SW480 (cell line): Measurements from ENCODE around the gene TMEM86B.

Experiments used
- DNase-seq: peaks from one replicate; pipeline ENCODE4 v3.0.0-alpha.2; 2016; ENCODE audit warnings: low spot score

Gene TMEM86B, protein sequence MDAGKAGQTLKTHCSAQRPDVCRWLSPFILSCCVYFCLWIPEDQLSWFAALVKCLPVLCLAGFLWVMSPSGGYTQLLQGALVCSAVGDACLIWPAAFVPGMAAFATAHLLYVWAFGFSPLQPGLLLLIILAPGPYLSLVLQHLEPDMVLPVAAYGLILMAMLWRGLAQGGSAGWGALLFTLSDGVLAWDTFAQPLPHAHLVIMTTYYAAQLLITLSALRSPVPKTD

DNA sequence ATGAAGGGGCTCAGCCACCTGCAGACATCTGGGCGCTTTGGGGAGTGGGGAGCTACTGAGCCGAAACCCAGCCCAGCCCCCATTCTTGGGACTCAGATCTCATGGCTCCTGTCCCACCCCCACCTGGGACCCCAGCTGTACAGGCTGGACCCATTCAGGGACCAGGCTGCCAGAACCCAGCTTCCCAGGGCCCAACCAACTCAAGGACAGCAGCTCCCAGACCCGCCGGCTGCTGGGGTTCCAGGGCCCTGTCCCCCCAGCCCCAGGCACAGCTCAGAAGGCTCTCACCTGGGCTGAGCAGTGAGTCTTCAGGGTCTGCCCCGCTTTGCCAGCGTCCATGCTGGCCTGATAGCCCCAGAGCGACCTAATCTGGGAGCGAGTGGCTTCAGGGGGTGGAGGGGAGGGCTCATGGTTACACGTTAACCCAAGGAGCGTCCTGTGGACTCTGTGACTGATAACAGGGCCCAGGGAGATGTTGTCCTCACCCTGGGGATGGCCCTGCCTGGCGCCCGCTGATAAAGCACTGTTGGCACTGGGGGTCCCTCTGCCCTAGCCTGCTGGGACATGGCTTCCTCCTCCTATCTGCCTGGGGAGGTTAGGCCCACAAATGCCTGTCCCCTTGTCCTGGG lies at the start of gene TMEM86B:
TSS of gene TMEM86B (minus strand) at position 361 of the 629 bp plus-strand sequence. CDS start at position 339, 22 bp downstream.
- no peak for DNase-seq

DNA sequence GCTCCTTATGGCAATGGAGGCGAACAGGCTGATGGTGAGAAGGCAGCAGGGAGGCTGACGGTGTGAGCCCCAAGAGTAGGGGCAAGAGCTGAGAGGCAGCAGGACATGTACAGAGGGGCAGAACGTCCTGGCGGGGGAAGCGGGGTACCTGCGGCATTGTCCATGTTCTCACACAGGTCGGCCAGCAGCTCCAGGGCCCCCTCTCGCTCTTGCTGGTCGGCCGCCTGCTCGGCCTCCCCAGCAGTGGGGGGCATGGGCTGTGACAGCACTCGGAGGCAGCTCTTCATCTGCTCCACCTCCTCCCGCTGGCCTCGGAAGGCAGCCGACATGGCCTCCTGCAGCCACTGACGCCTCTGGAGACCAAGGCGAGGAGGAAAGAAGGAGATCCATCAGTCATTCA lies 48.9 kb upstream of the TMEM86B start:
- no peak for DNase-seq

DNA sequence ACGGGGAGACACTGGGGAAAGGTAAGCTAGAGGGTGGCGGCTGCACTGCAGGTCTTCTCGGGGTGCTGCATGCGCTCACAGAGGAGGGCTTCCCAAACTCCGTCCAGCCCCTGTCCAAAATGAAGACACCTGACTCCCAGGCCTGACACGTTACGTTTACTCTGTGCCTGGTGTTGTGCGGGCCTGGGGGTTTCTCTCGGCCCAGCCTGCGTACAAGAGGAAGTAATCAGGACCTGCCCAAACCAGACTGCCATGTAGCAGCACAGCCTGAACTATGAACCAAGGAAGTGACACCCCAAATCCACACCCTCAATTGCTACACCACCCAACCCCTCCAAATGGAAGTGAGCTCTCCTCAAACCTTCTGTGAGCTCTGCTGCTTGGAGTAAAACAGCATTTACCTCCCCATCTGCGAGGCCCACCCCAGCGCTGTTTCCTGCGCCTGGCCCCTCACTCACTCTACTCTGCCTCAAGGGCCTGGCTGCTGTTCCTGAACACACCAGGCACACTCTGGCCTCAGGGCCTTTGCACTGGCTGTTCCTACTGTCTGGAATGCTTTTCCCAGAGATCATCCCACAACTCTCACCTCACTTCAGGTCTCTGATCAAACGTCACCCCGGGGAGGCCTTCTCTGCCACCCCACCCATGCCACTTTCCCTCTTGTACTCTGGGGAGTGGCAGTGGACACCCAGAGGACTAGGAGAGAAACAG lies 48.3 kb upstream of the TMEM86B start:
- DNase-seq, result no peak

DNA sequence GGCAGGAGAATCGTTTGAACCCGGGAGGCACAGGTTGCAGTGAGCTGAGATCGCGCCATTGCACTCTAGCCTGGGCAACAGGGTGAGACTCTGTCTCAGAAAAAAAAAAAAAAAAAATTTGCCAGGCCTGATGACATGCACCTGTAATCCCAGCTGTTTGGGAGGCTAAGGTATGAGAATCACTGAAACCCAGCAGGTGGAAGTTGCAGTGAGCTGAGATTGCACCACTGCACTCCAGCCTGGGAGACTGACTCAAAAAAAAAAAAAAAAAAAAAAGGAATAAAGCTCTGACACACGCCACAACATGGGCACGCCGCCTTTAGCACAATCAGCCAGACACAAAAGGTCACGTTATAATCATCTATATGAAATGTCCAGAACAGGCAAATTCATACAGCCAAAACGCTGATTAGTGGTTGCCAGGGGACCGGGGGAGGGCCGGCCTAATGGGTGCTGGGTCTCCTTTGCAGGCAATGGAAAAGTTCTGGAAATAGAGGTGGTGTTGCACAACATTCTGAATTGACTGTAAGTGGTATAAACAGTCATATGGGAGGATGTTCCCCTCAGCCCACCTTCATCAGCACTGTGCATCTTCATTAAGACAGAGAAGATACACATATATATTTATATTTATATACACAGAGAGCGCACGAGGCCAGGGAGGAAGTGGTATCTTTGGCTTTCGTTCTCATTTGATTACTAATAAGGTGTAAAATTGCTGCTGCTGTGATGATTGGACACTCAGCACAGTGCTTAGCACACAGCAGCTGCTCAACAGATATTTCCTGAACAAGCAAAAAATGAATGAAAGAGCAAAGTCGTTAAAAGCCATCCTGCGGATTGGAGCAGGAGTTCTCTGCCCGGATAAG lies 47.5 kb upstream of the TMEM86B start:
- DNase-seq, result no peak

DNA sequence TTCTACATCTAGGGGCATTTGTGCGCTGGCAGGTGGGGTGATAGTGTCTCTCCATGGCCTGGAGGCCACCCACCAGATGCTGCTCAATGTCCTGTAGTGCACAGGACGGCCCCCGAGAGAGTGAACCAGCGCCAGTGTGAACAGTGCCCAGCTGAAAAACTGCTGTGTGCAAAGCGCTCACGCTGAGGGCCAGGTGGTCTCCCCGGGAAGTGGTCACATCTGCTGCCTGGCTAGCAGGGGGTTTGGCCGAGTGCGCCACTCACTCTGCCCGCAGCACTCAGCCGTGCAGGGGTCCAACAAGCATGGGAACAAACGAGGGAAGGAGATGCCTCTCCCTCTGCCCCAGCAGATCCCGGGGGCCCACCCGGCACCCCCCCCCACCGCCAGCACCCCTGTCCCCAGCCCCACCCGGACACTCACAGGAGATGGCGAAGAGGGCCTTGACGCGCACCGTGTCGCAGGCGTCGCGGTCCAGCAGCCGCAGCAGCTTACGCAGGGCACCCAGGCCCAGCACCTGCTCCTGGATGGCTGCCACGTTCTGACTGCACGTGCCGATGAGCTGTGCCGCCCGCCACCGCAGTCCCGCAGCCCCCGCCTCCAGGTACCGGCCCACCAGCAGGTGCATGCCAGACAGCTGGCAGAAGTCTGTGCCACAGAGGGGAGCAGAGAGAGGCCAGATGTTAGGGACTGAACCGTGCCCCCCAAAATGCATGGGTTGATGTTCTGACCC lies 45.6 kb upstream of the TMEM86B start:
- no peak for DNase-seq

DNA sequence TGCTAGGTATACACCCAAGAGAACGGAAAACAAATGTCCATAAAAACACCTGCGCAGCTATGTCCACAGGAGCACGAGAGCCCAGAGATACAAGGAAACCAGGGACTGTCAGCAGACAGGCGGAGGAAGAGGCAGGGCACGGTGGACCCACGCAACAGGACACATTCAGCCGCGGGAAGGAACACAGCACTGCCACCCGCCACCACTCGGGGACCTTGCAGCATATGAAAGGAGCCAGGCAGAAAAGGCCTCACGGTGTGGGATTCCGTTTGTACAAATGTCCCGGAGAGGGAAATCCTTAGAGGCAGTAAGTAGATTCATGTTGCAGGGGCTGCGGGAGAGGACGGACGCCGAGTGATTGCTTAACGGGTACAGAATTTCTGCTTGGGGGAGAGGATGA lies 43.6 kb upstream of the TMEM86B start:
- no peak for DNase-seq

DNA sequence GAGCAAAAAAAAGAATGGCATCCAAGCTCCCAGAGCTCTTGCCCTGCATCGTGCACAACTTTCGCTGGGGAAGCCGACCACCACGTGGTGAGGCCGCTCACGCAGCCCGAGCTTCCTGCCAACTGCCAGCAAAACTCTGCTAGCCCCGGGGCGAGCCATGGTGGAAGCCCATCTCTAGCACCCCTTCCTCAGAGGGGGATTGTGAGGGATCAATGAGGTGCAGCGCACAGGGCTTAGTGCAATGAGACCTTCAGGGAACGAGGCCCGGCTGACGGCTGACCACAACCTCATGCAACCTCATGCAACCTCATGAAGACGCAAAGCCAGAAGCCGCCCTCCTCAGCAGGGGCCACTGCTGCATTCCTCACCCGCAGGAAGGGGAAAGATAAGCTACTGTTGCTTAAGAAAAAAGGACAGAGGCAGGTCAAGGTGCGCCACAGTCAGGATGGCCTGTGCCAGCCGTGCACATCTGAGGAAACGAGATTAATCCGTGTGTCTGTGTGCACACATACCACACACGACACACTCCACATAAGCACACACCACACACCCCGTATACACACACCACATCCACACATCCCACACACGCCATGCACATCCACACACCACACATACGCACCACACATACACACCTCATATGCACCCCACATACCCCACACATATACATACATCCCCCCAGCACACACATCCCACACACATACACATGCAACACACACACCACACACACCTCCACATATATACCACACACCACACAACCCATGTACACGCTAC lies 41.8 kb upstream of the TMEM86B start:
- DNase-seq, result no peak

DNA sequence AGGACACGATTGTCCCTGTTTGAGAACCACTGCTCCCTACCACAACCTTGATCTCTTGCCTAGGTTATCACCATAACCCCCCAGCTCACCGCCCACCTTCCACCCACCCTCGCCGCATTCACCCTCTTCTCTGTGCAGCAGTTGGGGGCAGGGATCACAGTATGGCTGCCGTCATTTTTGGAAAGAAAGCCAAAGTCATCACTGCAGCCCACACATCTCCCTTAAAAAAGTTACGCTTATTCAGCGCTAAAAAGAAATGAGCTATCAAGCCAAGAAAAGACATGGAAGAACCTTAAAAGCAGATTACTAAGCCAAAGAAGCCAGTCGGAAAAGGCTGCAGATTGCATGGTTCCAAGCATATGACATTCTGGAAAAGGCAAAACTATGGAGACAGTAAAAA lies 40.7 kb upstream of the TMEM86B start:
- no peak for DNase-seq

DNA sequence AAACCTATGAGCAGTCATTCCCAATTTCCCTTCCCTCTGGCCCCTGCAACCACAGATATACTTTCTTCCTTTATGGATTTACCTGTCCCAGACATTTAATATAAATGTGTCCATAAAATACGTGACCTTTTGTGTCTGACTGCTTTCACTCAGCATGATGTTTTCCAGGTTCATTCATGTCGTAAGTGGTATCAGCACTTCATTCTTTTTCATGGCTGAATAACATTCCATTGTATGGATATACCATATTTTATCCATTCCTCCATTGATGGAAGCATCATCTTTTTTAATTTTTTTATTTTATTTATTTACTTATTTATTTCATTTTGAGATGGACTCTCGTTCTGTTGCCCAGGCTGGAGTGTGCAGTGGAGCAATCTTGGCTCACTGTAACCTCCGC lies 38.3 kb upstream of the TMEM86B start:
- no peak for DNase-seq

DNA sequence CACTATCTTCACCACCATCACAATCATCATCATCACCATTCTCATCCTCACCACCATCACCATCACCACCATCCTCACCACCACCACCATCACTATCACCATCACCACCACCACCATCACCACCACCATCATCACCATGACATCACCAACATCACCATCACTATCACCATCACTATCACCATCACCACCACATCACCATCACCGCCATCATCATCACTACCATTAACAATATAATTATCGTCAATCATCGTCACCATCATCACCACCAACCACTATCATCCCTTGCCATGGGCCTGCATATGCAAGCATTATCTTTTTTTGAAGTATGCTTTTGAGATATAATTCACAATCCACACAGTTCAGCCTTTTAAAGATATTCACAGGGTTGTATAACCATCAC lies 37.8 kb upstream of the TMEM86B start:
- no peak for DNase-seq

DNA sequence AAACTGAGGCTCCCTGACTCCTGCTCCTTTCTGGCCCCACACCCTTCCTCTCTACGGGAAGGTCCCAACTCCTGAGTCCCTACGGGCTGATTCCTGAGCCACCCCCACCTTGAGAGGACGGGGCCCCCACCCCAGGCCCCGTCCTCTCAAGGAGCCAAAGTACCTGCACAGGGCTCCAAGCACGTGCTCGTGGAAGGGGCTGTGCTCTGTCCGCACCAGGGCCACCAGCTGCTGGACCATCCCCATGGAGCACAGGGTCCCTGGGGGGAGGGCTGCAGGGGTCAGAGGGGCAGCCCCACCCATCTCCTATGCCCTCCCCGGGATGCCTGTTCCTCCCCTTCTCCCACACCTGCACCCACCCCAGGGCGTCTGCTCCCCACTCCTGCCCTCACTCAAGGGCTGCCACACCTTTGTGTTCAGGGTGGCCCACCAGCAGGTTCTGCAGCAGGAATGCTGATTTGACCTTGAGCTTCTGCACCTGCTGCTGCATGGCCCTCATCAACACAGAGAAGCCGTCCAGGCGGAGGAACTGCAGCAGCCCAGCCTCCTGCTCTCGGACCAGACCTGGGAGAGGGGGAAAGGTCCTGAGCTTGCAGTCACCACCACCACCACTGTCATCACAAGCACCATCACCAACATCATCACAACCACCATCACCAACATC lies 37.3 kb upstream of the TMEM86B start:
- DNase-seq, result no peak

DNA sequence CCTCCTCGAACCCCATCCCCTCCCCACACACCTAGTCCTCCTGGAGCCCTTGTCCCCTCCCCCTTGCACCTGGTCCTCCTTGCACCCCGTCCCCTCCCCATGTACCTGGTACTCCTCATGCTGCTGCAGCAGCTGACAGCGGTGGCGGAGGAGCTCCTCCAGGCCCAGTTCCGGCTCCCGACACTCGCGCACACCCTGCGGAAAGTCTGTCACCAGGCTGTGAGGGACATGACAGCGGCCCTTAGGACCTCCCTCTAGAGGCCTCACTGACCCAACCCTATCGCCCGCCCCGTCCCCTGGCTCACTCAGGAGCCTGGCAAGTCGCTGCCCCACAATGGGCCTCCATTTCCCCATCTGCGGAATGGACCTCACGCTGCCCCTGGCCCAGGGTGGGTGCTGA lies 36.6 kb upstream of the TMEM86B start:
- DNase-seq, result no peak

DNA sequence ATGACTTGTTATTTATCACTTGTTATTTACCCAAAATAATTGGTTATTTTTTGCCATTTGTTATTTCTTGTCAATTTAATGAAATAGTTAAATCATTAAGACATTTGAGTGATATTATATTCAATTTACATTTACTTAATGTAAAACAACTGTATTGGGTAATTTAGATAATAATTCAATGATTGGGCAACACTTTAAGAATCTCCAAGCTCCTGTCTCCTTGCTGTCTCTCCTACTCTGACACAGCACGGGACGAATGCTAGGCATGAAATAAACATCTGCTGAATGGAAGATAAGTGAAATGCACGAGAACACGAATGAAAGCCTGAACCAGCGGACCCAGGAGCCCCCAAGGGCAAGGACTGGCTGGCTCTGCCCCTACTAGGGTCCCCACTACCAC lies 36.0 kb upstream of the TMEM86B start:
- DNase-seq, result no peak

DNA sequence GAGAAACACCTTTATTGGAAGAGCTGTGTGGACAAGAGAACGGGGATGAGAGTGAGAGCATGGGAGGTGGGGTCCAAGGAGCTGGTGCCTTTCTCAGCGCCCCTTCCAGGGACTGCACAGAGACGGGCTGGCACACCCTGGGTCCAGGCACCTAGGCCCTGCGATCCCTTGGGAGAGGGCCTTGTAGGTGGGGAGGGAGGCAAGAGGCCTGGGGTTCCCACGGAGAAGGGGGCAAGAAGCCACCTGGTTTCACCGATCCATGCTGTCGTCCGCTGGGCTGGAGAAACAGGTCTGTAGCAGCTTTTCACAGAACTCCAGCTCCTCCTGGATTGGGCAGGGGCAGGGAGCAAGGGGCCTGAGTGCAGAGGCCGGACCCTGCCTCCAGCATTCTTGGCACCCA lies 33.8 kb upstream of the TMEM86B start:
- DNase-seq, result no peak

DNA sequence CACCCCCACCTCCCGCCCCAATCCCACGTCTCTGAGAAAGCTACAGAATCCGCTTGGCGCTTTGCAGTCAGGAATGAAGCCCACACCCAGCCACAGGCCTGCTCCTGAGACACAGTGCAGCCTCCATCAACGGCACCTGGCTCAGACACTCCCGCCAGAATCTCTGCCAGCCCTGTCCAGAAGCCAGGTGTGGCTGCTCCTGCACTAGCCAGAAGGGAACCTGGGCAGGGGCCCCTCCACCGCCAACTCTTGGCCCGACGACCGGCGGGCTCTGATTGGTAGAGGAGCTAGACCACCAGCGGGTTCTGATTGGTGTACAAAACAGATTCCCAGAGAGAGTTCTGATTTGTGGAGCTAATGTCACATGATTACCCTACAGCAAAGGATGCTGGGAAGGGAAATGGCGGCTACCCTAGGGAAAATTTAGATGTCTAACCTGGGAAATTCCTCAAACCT lies 33.1 kb upstream of the TMEM86B start:
- no peak for DNase-seq

DNA sequence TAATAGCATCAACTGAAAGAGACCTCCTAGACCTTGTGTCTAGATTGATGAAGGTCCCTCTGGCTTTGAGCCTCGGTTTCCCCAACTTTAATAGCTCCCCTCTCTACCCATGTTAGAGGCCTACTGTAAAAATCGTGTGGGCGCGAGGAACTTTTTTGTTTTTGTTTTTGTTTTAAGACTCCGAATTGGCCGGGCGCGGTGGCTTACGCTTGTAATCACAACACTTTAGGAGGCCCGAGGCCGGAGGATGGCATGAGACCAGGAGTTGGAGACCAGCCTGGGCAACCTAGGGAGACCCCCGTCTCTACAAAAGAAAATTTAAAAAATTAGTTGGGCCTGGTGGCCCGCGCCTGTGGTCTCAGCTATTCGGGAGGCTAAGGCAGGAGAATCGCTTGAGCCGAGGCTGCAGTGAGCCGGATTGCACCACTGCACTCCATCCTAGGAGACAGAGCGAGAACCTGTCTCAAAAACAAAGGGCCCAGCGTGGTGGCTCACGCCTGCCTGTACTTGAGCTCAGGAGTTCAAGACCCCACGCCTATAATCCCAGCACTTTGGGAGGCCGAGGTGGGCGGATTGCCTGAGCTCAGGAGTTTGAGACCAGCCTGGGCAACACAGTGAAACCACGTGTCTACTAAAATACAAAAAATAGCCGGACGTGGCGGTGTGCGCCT lies 31.1 kb upstream of the TMEM86B start:
- DNase-seq, result no peak

DNA sequence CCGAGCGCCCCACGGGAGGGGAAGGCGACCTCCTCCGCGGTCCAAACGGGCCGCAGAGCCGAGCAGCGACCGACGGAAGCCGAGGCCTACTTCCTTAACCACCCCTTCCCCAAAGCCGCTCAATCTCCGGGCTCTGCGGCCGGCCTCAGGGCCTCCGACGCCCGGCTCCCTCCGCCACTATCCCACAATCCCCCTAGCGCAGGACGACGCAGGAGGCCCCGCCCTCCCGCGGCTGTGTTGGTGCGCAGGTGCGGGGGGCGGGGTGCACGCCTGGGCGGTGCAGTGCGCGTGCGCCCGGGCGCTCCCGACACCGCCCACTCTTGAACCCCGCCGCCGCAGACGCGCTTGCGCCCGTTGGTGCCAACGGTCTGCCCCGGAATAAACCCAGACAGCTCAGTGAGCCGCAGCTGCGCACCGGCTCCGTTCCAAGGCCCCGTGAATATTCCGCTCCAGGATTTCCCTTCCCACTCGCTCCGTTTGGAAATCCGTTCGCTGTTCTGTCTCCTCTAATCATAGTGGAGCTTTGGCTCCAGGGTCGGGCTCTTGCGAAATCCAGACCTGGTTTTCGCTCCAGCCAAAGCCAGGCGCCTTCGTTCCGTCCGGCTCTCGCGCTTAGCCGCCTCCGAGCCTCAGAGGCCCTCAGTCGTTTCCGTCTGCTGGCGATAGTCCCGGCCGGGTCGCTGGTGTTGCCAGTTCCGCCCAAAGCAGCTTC lies 30.4 kb upstream of the TMEM86B start, which contains the start of gene PPP6R1:
TSS of gene PPP6R1 (minus strand) at position 190 of the 712 bp plus-strand sequence. CDS start 11,914 bp downstream, outside the sequence.
- peak; percentile 100 for DNase-seq

DNA sequence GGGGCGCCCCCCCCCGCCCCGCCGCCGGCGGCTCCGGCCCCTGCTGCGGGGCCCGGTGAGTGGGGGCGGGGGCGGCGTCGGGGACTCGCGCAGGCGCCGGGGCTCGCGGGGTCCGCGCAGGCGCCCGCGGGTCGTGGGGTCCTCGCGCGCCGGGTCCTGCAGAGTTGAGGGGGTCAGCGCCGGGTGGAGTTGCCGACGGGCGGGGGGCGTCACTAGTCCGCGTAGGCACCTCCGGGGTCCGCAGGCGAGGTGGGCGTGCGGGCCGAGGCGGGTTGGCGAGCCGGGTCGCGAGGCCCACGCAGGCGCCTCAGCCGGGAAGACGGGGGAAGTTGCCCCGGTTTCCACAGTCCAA lies 29.9 kb upstream of the TMEM86B start:
- no peak for DNase-seq
